Natural killer cell (primary cell): Measurements from ENCODE around the gene DMAC2L. TPM values are rescaled to one million over a fixed set of nuclear protein-coding genes. Genes with fewer than 3 reads are reported as not detected.
A peak's percentile ranks its signal among the peaks of the same experiment; 100 is the strongest.

Experiments used
- ATAC-seq, 3 donors: fragments of 150-1000 bp in 2 of 3; fragments of 200-7000 bp in 1 of 3; cut with Tn5 transposase; 1 replicate in 1 of 3; 2 replicates in 2 of 3; pipeline ENCODE4 v1.10.0; 2021; ENCODE audit warnings: mild to moderate bottlenecking in 2 of 3, moderate library complexity in 2 of 3
- DNase-seq, 2 donors: peaks; one replicate each; pipeline versions ENCODE4 v3.0.0 to v3.0.0-alpha.2; 2013 to 2021; ENCODE audit warnings: mixed read lengths in 1 of 2
- H3K27ac ChIP-seq: one replicate; pipeline ENCODE4 v1.5.1; 2013; ENCODE audit warnings: mild to moderate bottlenecking, low read length
- H3K27me3 ChIP-seq: one replicate; pipeline ENCODE4 v1.6.1; 2013; ENCODE audit warnings: low read length; ENCODE audit not compliant: control insufficient read depth, insufficient read depth
- H3K36me3 ChIP-seq: one replicate; pipeline ENCODE4 v1.6.1; 2013; ENCODE audit warnings: low read length; ENCODE audit not compliant: control insufficient read depth, insufficient read depth
- H3K4me1 ChIP-seq: one replicate; pipeline ENCODE4 v1.6.1; 2013; ENCODE audit warnings: low read length; ENCODE audit not compliant: control insufficient read depth, insufficient read depth
- H3K4me3 ChIP-seq: one replicate; pipeline ENCODE4 v1.5.1; 2013; ENCODE audit warnings: low read length
- H3K9me3 ChIP-seq: one replicate; pipeline ENCODE4 v1.6.1; 2013; ENCODE audit warnings: low read length; ENCODE audit not compliant: control insufficient read depth, insufficient read depth
- H3K27ac Mint-ChIP-seq, 2 donors: one replicate each; pipeline ENCODE4 v1.8.0; 2022; ENCODE audit warnings: mild to moderate bottlenecking in 2 of 2, mixed read lengths in 2 of 2, moderate library complexity in 1 of 2
- H3K27me3 Mint-ChIP-seq, 2 donors: one replicate each; pipeline ENCODE4 v1.8.0; 2022; ENCODE audit warnings: low read depth in 2 of 2, mixed read lengths in 2 of 2
- H3K36me3 Mint-ChIP-seq: one replicate; pipeline ENCODE4 v1.8.0; 2022; ENCODE audit warnings: mixed read lengths
- H3K4me1 Mint-ChIP-seq, 2 donors: one replicate each; pipeline ENCODE4 v1.8.0; 2022; ENCODE audit warnings: mixed read lengths in 2 of 2
- H3K4me3 Mint-ChIP-seq: one replicate; pipeline ENCODE4 v1.8.0; 2022; ENCODE audit warnings: mild to moderate bottlenecking, moderate library complexity, mixed read lengths
- H3K9me3 Mint-ChIP-seq, 2 donors: one replicate each; pipeline ENCODE4 v1.8.0; 2022; ENCODE audit warnings: mixed read lengths in 2 of 2
- CTCF ChIP-seq: fragments of 200-600 bp; IDR thresholded peaks from one replicate; pipeline ENCODE4 v1.8.0; 2022; ENCODE audit warnings: antibody characterized with exemption
- WGBS: methylation state at CpG from one replicate; pipeline ENCODE4 v1.1.7; 2013; ENCODE audit warnings: missing lambda C conversion rate; ENCODE audit not compliant: insufficient coverage; 5-methylcytosine and 5-hydroxymethylcytosine counted together
- intact Hi-C: fragments of 100-400 bp; cut with micrococcal nuclease; formaldehyde crosslinking; loops from one replicate; pipeline ENCODE4 v1.14.2; 2022
- total RNA-seq, 4 donors: library from RNA; stranded (reverse); fragments of 120-200 nt in 1 of 4; gene quantifications; one replicate each; pipeline versions ENCODE4 v1.2.3 to v1.2.4, GENCODE V29; 2013 to 2022

DMAC2L gene
- total RNA-seq, 3 donors from 2014 or later (not counting 1 experiment from before 2014, with no cell fraction given), result 24.7 to 28.7 (median 25.0) TPM

GRCh38 chr14:50357124-50357523, 45.0 kb downstream of the DMAC2L start:
- peaks cover under 1% of the 10 kb centered on the region for H3K9me3 ChIP-seq
- no peaks in the 10 kb centered on the region for H3K9me3 Mint-ChIP-seq
- no peak overlapping the region for H3K4me3 ChIP-seq
- H3K36me3 Mint-ChIP-seq, result no peaks in the 10 kb centered on the region
- H3K27ac ChIP-seq, result no peak overlapping the region
- no peak overlapping the region for H3K4me3 Mint-ChIP-seq
- H3K4me1 ChIP-seq, result peaks cover 5% of the 10 kb centered on the region
- DNase-seq (no peak), ATAC-seq (no peak)
- H3K27me3 ChIP-seq, result no peaks in the 10 kb centered on the region
- TF ChIP-seq CTCF, result no peak
- 61% methylated on average over 4 of the region's 6 CpGs for WGBS
- intact Hi-C loops, result no loop called here
- H3K4me1 Mint-ChIP-seq, result peaks cover 19 to 33% of the 10 kb centered on the region in 2 donors
- no peaks in the 10 kb centered on the region for H3K27me3 Mint-ChIP-seq
- H3K27ac Mint-ChIP-seq, result peak overlapping the region; percentile 11 to 50
- peaks cover 10% of the 10 kb centered on the region for H3K36me3 ChIP-seq

GRCh38 chr14:50357753-50358395, 45.8 kb downstream of the DMAC2L start:
- peaks cover 13% of the 10 kb centered on the region for H3K4me1 ChIP-seq
- H3K9me3 ChIP-seq, result peaks cover 2% of the 10 kb centered on the region
- H3K27ac ChIP-seq, result no peak overlapping the region
- no peak for TF ChIP-seq CTCF
- WGBS, result 98% methylated on average over 4 of the region's 4 CpGs
- peaks cover 27 to 39% of the 10 kb centered on the region in 2 donors for H3K4me1 Mint-ChIP-seq
- no peaks in the 10 kb centered on the region for H3K9me3 Mint-ChIP-seq
- DNase-seq (no peak), ATAC-seq (no peak)
- H3K4me3 Mint-ChIP-seq, result no peak overlapping the region
- peaks cover 10% of the 10 kb centered on the region for H3K36me3 ChIP-seq
- intact Hi-C loops, result no loop called here
- peak overlapping the region in 1 of 2 donors; percentile 11 for H3K27ac Mint-ChIP-seq
- no peak overlapping the region for H3K4me3 ChIP-seq
- no peaks in the 10 kb centered on the region for H3K27me3 ChIP-seq
- H3K36me3 Mint-ChIP-seq, result no peaks in the 10 kb centered on the region
- no peaks in the 10 kb centered on the region for H3K27me3 Mint-ChIP-seq

GRCh38 chr14:50359631-50360030, 47.5 kb downstream of the DMAC2L start:
- peaks cover 2% of the 10 kb centered on the region for H3K9me3 ChIP-seq

More at GRCh38 chr14:50359631-50360030, 47.5 kb downstream of the DMAC2L start:
- WGBS, result 94% methylated on average over 3 of the region's 5 CpGs
- no peaks in the 10 kb centered on the region for H3K36me3 Mint-ChIP-seq
- Histone ChIP-seq H3K27me3 (no peaks in the 10 kb centered on the region), H3K4me1 (peaks cover 28% of the 10 kb centered on the region), H3K4me3 (no peak overlapping the region), H3K36me3 (peaks cover 10% of the 10 kb centered on the region), H3K27ac (no peak overlapping the region)
- H3K27ac Mint-ChIP-seq, result peak overlapping the region; percentile 31 to 64
- DNase-seq (no peak), ATAC-seq (no peak)
- TF ChIP-seq CTCF, result no peak
- H3K9me3 Mint-ChIP-seq, result no peaks in the 10 kb centered on the region
- no peak overlapping the region for H3K4me3 Mint-ChIP-seq
- H3K27me3 Mint-ChIP-seq, result no peaks in the 10 kb centered on the region
- H3K4me1 Mint-ChIP-seq, result peaks cover 41 to 52% of the 10 kb centered on the region in 2 donors
- intact Hi-C loops, result loop anchor here (5.0 to 10.0 kb wide), 2 partner anchors 357 to 775 kb away; partner anchors contain the start of gene RPS29
